Activated naive CD8-positive, alpha-beta T cell treated with anti-CD3 and anti-CD28 coated beads, Interleukin-2, amount 10 ng/mL, durations not matched to agents 7 days and 5 days (primary cell): Measurements from ENCODE around the gene ZSCAN31. TPM values are rescaled to one million over a fixed set of nuclear protein-coding genes. Genes with fewer than 3 reads are reported as not detected.
"Not testable (repeated sequence)": the region's sequence is repeated elsewhere in the genome, so short reads cannot be mapped to it uniquely, and the experiment has no call there.

Experiments used
- ATAC-seq: fragments of 150-1000 bp; cut with Tn5 transposase; one replicate; pipeline ENCODE4 v1.10.0; 2021; ENCODE audit warnings: low read depth, moderate library complexity
- POLR2A ChIA-PET: fragments of 350-600 bp; sonication (Branson Sonifier 250); formaldehyde crosslinking; loops from one replicate; lab custom pipeline; 2021; ENCODE audit warnings: antibody characterized with exemption; lab: Charles Lee
- DNase-seq: peaks from one replicate; pipeline ENCODE4 v3.0.0; 2021
- H3K27ac Mint-ChIP-seq: one replicate; pipeline ENCODE4 v1.8.0; 2022; ENCODE audit warnings: mild to moderate bottlenecking, mixed read lengths
- H3K27me3 Mint-ChIP-seq: one replicate; pipeline ENCODE4 v1.8.0; 2022; ENCODE audit warnings: mild to moderate bottlenecking, moderate library complexity, mixed read lengths
- H3K36me3 Mint-ChIP-seq: one replicate; pipeline ENCODE4 v1.8.0; 2021; ENCODE audit warnings: mild to moderate bottlenecking, mixed read lengths
- H3K4me1 Mint-ChIP-seq: one replicate; pipeline ENCODE4 v1.8.0; 2021; ENCODE audit warnings: mixed read lengths
- H3K4me3 Mint-ChIP-seq: one replicate; pipeline ENCODE4 v1.8.0; 2022; ENCODE audit warnings: mild to moderate bottlenecking, moderate library complexity, mixed read lengths
- H3K9me3 Mint-ChIP-seq: one replicate; pipeline ENCODE4 v1.8.0; 2021; ENCODE audit warnings: mixed read lengths
- total RNA-seq, 2 experiments: library from RNA; stranded (reverse); gene quantifications; one replicate each; pipeline ENCODE4 v1.2.3, GENCODE V29; 2021

Gene ZSCAN31
- total RNA-seq, result 1 to 10 TPM; 1.9 to 2.0 TPM

GRCh38 chr6:28335564-28336283 is at the start of gene ZSCAN31:
Gene ZSCAN31 (minus strand): TSS chr6:28336148. CDS start chr6:28329683, 6,465 bp downstream.
- DNase-seq (peak; percentile 76), ATAC-seq (peak; percentile 94)
- Mint-ChIP-seq H3K9me3 (peaks cover 12% of the 10 kb centered on the region), H3K4me3 (no peak within 1 kb of the TSS), H3K4me1 (peaks cover 6% of the 10 kb centered on the region), H3K27me3 (no peaks in the 10 kb centered on the region), H3K36me3 (peaks cover 11% of the 10 kb centered on the region), H3K27ac (no peak within 1 kb of the TSS)
- POLR2A ChIA-PET, result interaction anchor here (0.8 to 2.5 kb wide), 5 partner anchors 12 to 231 kb away, joined by 3 to 15 read pairs (median 4); partner anchors contain the start of genes ZKSCAN3 and ZSCAN26

- ATAC-seq, result no peak
- POLR2A ChIA-PET, result interaction anchor here (0.7 to 2.1 kb wide), 2 partner anchors 59 to 518 kb away, joined by 3 to 5 read pairs; partner anchors contain the start of gene ZSCAN23
- Mint-ChIP-seq H3K36me3 (peaks cover 93% of the 10 kb centered on the region), H3K4me3 (no peak overlapping the region), H3K9me3 (peaks cover 13% of the 10 kb centered on the region), H3K27ac (no peak overlapping the region), H3K27me3 (no peaks in the 10 kb centered on the region), H3K4me1 (peaks cover 19% of the 10 kb centered on the region)
- no peak for DNase-seq
Observed at GRCh38 chr6:28384143-28384533, 48.2 kb upstream of the ZSCAN31 start.

- H3K36me3 Mint-ChIP-seq, result peaks cover 89% of the 10 kb centered on the region
- H3K27ac Mint-ChIP-seq, result peak overlapping the region; percentile 13
- peaks cover 13% of the 10 kb centered on the region for H3K9me3 Mint-ChIP-seq
- DNase-seq, result peak; percentile 34
- peak; percentile 36 for ATAC-seq
- peak overlapping the region; percentile 55 for H3K4me3 Mint-ChIP-seq
- POLR2A ChIA-PET, result interaction anchor here (0.7 to 2.1 kb wide), 2 partner anchors 60 to 517 kb away, joined by 3 to 5 read pairs; partner anchors contain the start of gene ZSCAN23
- peaks cover 16% of the 10 kb centered on the region for H3K4me1 Mint-ChIP-seq
- H3K27me3 Mint-ChIP-seq, result no peaks in the 10 kb centered on the region
Observed at GRCh38 chr6:28383235-28384142, 47.5 kb upstream of the ZSCAN31 start.

- Mint-ChIP-seq H3K4me1 (peaks cover 16% of the 10 kb centered on the region), H3K27ac (no peak overlapping the region), H3K9me3 (peaks cover 11% of the 10 kb centered on the region), H3K36me3 (peaks cover 82% of the 10 kb centered on the region), H3K4me3 (no peak overlapping the region), H3K27me3 (no peaks in the 10 kb centered on the region)
- ATAC-seq, result no peak
- no peak for DNase-seq
- POLR2A ChIA-PET, result no interaction called here
Observed at GRCh38 chr6:28380381-28380780, 44.4 kb upstream of the ZSCAN31 start.

GRCh38 chr6:28378644-28379043 is 42.7 kb upstream of the ZSCAN31 start:
- Mint-ChIP-seq H3K9me3 (peaks cover 11% of the 10 kb centered on the region), H3K4me1 (peaks cover 14% of the 10 kb centered on the region), H3K27me3 (no peaks in the 10 kb centered on the region), H3K36me3 (peaks cover 73% of the 10 kb centered on the region), H3K27ac (no peak overlapping the region), H3K4me3 (no peak overlapping the region)
- no peak for DNase-seq
- no peak for ATAC-seq
- POLR2A ChIA-PET, result no interaction called here

- H3K27ac Mint-ChIP-seq, result no peak overlapping the region
- ATAC-seq (no peak), DNase-seq (no peak)
- no peaks in the 10 kb centered on the region for H3K27me3 Mint-ChIP-seq
- peaks cover 66% of the 10 kb centered on the region for H3K36me3 Mint-ChIP-seq
- H3K4me1 Mint-ChIP-seq, result peaks cover 6% of the 10 kb centered on the region
- POLR2A ChIA-PET, result interaction anchor here (0.7 kb wide), 1 partner anchor 146 kb away, joined by 3 read pairs; no protein-coding TSS in a partner anchor
- no peak overlapping the region for H3K4me3 Mint-ChIP-seq
- peaks cover 11% of the 10 kb centered on the region for H3K9me3 Mint-ChIP-seq
Observed at GRCh38 chr6:28377879-28378278, 41.9 kb upstream of the ZSCAN31 start.

- no peak overlapping the region for H3K4me3 Mint-ChIP-seq
- H3K9me3 Mint-ChIP-seq, result no peaks in the 10 kb centered on the region
- no peak for ATAC-seq
- DNase-seq, result no peak
- peaks cover 4% of the 10 kb centered on the region for H3K4me1 Mint-ChIP-seq
- H3K27me3 Mint-ChIP-seq, result no peaks in the 10 kb centered on the region
- H3K36me3 Mint-ChIP-seq, result peaks cover 31% of the 10 kb centered on the region
- POLR2A ChIA-PET, result no interaction called here
- H3K27ac Mint-ChIP-seq, result no peak overlapping the region
Observed at GRCh38 chr6:28373925-28374324, 38.0 kb upstream of the ZSCAN31 start.

GRCh38 chr6:28371706-28372451 is 35.9 kb upstream of the ZSCAN31 start:
- DNase-seq, result no peak
- H3K9me3 Mint-ChIP-seq, result no peaks in the 10 kb centered on the region
- no peak overlapping the region for H3K27ac Mint-ChIP-seq
- H3K36me3 Mint-ChIP-seq, result peaks cover 23% of the 10 kb centered on the region
- no peaks in the 10 kb centered on the region for H3K27me3 Mint-ChIP-seq
- POLR2A ChIA-PET, result interaction anchor here (0.6 kb wide), 1 partner anchor 16 kb away, joined by 4 read pairs; no protein-coding TSS in a partner anchor
- ATAC-seq, result no peak
- peaks cover 4% of the 10 kb centered on the region for H3K4me1 Mint-ChIP-seq
- H3K4me3 Mint-ChIP-seq, result no peak overlapping the region

GRCh38 chr6:28371280-28371679 is 35.3 kb upstream of the ZSCAN31 start:
- peaks cover 28% of the 10 kb centered on the region for H3K36me3 Mint-ChIP-seq
- ATAC-seq, result no peak
- peaks cover 4% of the 10 kb centered on the region for H3K4me1 Mint-ChIP-seq
- H3K4me3 Mint-ChIP-seq, result no peak overlapping the region
- DNase-seq, result no peak
- POLR2A ChIA-PET, result no interaction called here
- no peak overlapping the region for H3K27ac Mint-ChIP-seq
- H3K27me3 Mint-ChIP-seq, result no peaks in the 10 kb centered on the region
- H3K9me3 Mint-ChIP-seq, result no peaks in the 10 kb centered on the region

- H3K4me3 Mint-ChIP-seq, result no peak overlapping the region
- ATAC-seq, result no peak
- POLR2A ChIA-PET, result no interaction called here
Observed at GRCh38 chr6:28370440-28370839, 34.5 kb upstream of the ZSCAN31 start.

GRCh38 chr6:28369463-28369862 is 33.5 kb upstream of the ZSCAN31 start:
- POLR2A ChIA-PET, result no interaction called here
- Mint-ChIP-seq H3K4me3 (no peak overlapping the region), H3K9me3 (no peaks in the 10 kb centered on the region), H3K27ac (no peak overlapping the region), H3K4me1 (peaks cover 2% of the 10 kb centered on the region), H3K36me3 (peaks cover 29% of the 10 kb centered on the region), H3K27me3 (no peaks in the 10 kb centered on the region)
- DNase-seq (no peak), ATAC-seq (no peak)

More at GRCh38 chr6:28370440-28370839, 34.5 kb upstream of the ZSCAN31 start:
- H3K27me3 Mint-ChIP-seq, result no peaks in the 10 kb centered on the region
- DNase-seq, result no peak
- peaks cover 28% of the 10 kb centered on the region for H3K36me3 Mint-ChIP-seq
- H3K27ac Mint-ChIP-seq, result no peak overlapping the region
- H3K9me3 Mint-ChIP-seq, result no peaks in the 10 kb centered on the region
- H3K4me1 Mint-ChIP-seq, result peaks cover 2% of the 10 kb centered on the region

- Mint-ChIP-seq H3K27ac (no peak overlapping the region), H3K27me3 (no peaks in the 10 kb centered on the region), H3K4me1 (peaks cover 2% of the 10 kb centered on the region), H3K4me3 (no peak overlapping the region), H3K36me3 (peaks cover 29% of the 10 kb centered on the region), H3K9me3 (no peaks in the 10 kb centered on the region)
- no peak for DNase-seq
- POLR2A ChIA-PET, result no interaction called here
- no peak for ATAC-seq
Observed at GRCh38 chr6:28368522-28368921, 32.6 kb upstream of the ZSCAN31 start.

GRCh38 chr6:28365590-28365989 is 29.6 kb upstream of the ZSCAN31 start:
- POLR2A ChIA-PET, H3K27me3 Mint-ChIP-seq, DNase-seq, ATAC-seq, H3K27ac Mint-ChIP-seq, H3K4me3 Mint-ChIP-seq, H3K4me1 Mint-ChIP-seq, H3K9me3 Mint-ChIP-seq: not testable (repeated sequence)
- peaks cover 31% of the 10 kb centered on the region for H3K36me3 Mint-ChIP-seq
